Measurements from ENCODE around the gene STC2.

DNA sequence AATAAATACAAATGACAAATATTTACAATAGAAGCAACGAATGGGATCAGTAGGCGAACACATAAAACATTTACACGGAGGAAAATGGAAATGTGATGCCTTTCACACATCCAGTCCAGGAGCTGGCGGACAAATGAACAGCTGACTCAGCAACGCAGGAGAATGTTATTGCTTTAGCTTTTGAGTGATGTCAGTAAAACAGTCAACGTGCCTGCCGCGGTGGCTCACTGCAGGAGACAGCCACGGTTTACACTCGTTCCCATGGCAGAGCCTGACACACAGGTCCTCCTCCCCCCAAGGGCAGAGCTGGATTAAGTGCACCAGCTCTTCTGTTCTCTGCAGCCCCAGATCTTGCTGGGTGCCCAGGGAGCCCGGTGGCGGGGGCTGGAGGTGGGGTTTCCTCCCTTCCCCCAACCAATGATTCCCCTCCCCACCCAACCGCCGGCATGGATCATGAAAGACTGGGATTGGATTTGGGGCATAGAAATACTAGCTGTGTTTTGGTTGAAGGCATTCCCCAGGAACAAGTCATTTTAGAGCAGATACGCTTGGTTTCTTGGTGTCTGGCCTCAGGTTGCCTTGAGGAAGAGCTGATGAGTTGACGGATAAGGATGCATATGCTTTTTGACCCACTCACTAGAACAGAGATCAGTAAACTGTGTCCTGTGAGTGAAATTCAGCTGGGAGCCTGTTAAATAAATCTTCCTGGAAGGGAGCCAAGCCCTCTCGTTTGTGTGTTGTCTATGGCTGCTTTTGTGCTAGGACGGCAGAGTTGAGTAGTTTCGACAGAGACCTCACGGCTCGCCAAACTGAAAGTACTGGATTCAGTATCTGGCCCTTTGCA lies 12.5 kb downstream of the STC2 start:
- TF ChIP-seq, protein P1, sequence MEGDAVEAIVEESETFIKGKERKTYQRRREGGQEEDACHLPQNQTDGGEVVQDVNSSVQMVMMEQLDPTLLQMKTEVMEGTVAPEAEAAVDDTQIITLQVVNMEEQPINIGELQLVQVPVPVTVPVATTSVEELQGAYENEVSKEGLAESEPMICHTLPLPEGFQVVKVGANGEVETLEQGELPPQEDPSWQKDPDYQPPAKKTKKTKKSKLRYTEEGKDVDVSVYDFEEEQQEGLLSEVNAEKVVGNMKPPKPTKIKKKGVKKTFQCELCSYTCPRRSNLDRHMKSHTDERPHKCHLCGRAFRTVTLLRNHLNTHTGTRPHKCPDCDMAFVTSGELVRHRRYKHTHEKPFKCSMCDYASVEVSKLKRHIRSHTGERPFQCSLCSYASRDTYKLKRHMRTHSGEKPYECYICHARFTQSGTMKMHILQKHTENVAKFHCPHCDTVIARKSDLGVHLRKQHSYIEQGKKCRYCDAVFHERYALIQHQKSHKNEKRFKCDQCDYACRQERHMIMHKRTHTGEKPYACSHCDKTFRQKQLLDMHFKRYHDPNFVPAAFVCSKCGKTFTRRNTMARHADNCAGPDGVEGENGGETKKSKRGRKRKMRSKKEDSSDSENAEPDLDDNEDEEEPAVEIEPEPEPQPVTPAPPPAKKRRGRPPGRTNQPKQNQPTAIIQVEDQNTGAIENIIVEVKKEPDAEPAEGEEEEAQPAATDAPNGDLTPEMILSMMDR (IDR thresholded peaks at IDR 0.05; ENCODE audit: poor library complexity): no peak
- TF ChIP-seq EZH2 (IDR thresholded peaks at IDR 0.05; ENCODE audit: borderline replicate concordance): no peak

Data from hepatocyte (in vitro differentiated cells).